Chondrocyte (in vitro differentiated cells): ENCODE measurements around the gene METAP1. TPM values are rescaled to one million over a fixed set of nuclear protein-coding genes. Genes with fewer than 3 reads are reported as not detected.

Experiments used
- DNase-seq: peaks from one replicate; pipeline ENCODE4 v3.0.0; 2021; ENCODE audit warnings: mixed read lengths, low spot score
- H3K27ac Mint-ChIP-seq: one replicate; pipeline ENCODE4 v1.8.0; 2021; ENCODE audit warnings: mild to moderate bottlenecking, moderate library complexity, mixed read lengths; ENCODE audit not compliant: unreplicated experiment
- H3K27me3 Mint-ChIP-seq: 2 replicates; pipeline ENCODE4 v1.8.0; 2021; ENCODE audit warnings: low read depth, mixed read lengths
- H3K36me3 Mint-ChIP-seq: 2 replicates; pipeline ENCODE4 v1.8.0; 2021; ENCODE audit warnings: low read depth, mixed read lengths
- H3K4me1 Mint-ChIP-seq: 2 replicates; pipeline ENCODE4 v1.8.0; 2021; ENCODE audit warnings: low read depth, mild to moderate bottlenecking, mixed read lengths
- H3K4me3 Mint-ChIP-seq: one replicate; pipeline ENCODE4 v1.8.0; 2021; ENCODE audit warnings: mild to moderate bottlenecking, moderate library complexity, mixed read lengths; ENCODE audit not compliant: unreplicated experiment
- H3K9me3 Mint-ChIP-seq: 2 replicates; pipeline ENCODE4 v1.8.0; 2021; ENCODE audit warnings: low read depth, mixed read lengths
- total RNA-seq: library from RNA; stranded (reverse); gene quantifications from 3 replicates; pipeline ENCODE4 v1.2.1, GENCODE V29; 2021
- TF ChIP-seq, protein P1 (sequence below): fragments of 200-600 bp; sonication (generic); IDR thresholded peaks from 2 replicates; pipeline ENCODE4 v1.5.0; 2021; ENCODE audit warnings: antibody characterized with exemption, mild to moderate bottlenecking, moderate library complexity

METAP1 gene
- total RNA-seq, 1 donor from 2014 or later, result 34.0 TPM

DNA sequence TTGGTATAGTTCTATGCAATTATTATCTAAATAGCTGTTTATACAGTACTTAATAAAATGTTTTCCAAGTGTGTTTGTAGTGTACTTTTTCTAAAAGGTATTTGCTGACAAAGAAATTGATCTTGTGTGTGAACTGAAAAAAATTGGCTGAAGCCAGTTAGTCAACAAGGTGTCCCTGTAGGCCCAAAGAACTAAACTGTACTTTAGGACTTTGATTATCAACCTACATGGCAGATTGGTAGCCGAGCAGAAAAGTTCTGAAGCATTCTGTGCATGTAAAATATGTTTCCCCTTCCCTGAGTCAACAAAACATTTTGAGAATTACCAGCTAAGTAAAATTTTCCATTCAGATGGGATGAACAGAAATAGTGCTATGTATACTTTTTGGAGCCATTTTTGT, 72.1 kb downstream of the METAP1 start:
- H3K27me3 Mint-ChIP-seq, result no peaks in the 10 kb centered on the region
- H3K4me1 Mint-ChIP-seq, result peaks cover 11% of the 10 kb centered on the region
- H3K36me3 Mint-ChIP-seq, result peaks cover 26% of the 10 kb centered on the region
- TF ChIP-seq, protein P1, sequence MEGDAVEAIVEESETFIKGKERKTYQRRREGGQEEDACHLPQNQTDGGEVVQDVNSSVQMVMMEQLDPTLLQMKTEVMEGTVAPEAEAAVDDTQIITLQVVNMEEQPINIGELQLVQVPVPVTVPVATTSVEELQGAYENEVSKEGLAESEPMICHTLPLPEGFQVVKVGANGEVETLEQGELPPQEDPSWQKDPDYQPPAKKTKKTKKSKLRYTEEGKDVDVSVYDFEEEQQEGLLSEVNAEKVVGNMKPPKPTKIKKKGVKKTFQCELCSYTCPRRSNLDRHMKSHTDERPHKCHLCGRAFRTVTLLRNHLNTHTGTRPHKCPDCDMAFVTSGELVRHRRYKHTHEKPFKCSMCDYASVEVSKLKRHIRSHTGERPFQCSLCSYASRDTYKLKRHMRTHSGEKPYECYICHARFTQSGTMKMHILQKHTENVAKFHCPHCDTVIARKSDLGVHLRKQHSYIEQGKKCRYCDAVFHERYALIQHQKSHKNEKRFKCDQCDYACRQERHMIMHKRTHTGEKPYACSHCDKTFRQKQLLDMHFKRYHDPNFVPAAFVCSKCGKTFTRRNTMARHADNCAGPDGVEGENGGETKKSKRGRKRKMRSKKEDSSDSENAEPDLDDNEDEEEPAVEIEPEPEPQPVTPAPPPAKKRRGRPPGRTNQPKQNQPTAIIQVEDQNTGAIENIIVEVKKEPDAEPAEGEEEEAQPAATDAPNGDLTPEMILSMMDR, result no peak
- H3K4me3 Mint-ChIP-seq, result no peak overlapping the region
- peak overlapping the region; percentile 6 for H3K27ac Mint-ChIP-seq
- H3K9me3 Mint-ChIP-seq, result peaks cover 6% of the 10 kb centered on the region
- DNase-seq, result no peak

DNA sequence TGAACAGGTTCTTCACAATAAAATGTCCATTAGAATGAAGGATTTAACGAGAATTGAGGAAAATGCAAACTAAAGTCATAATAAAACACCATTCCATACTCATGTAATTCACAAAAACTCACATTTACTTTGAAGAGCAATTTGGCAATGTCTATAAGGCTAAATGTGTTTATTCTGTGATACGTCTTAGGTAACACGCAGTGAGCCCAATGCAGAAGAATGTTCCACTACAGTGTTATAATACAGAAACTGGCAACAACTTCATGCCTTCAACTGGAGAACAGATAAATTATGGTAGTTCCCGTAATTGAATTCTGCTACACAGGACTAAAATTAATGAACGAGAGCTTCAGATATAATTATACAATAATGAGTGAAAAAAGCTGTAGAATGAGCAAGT, 75.6 kb downstream of the METAP1 start:
- Mint-ChIP-seq H3K27me3 (no peaks in the 10 kb centered on the region), H3K9me3 (peaks cover 3% of the 10 kb centered on the region), H3K4me3 (no peak overlapping the region), H3K4me1 (peaks cover 7% of the 10 kb centered on the region), H3K36me3 (peaks cover 41% of the 10 kb centered on the region), H3K27ac (no peak overlapping the region)
- DNase-seq, result no peak
- TF ChIP-seq, protein P1, result no peak

DNA sequence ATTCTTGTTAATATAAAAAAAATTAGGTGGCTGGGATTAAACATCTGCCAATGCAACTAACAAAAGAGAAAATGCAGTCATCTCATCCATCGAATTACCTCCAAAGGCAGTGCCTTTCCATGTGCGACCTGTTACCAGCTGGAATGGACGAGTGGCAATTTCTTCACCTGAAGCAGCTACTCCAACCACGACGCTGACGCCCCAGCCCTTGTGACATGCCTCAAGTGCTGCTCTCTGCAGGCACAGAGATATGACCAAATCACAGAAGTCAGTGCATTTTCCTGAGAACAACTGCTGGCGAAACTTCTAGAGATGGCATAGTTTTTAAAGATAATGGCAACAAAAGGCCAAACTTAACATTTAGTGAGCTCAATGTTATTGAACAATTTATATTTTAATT, 79.3 kb downstream of the METAP1 start:
- Mint-ChIP-seq H3K9me3 (no peaks in the 10 kb centered on the region), H3K36me3 (peaks cover 49% of the 10 kb centered on the region), H3K4me1 (no peaks in the 10 kb centered on the region), H3K4me3 (no peak overlapping the region), H3K27me3 (no peaks in the 10 kb centered on the region), H3K27ac (no peak overlapping the region)
- no peak for DNase-seq
- TF ChIP-seq, protein P1, result no peak

DNA sequence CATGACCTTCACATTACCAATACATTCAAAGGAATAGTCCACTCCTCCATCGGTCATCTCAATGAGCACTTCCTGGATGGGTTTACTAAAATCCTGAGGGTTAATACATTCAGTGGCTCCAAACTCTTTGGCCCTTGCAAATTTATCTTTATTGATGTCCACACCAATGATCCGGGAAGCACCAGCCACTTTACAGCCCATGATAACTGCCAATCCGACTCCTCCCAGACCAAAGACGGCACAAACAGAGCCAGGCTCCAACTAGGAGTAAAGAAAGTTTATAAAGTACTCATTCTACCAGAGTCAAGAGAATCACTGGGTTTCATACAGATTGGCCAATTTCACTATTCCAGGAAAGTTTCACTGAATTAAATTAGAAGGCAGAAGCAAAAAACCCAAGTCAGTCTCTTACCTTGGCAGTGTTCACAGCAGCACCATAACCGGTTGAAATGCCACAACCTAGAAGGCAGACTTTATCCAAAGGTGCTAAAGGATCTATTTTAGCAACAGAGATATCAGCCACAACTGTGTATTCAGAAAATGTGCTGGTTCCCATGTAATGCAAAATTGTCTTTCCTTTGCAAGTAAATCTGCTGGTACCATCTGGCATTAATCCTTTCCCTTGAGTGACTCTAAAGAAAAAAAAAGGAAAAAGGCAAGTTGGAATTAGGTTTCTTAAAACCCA, 80.9 kb downstream of the METAP1 start:
- no peaks in the 10 kb centered on the region for H3K9me3 Mint-ChIP-seq
- no peak overlapping the region for H3K4me3 Mint-ChIP-seq
- DNase-seq, result no peak
- TF ChIP-seq, protein P1, result no peak
- H3K27ac Mint-ChIP-seq, result no peak overlapping the region
- H3K36me3 Mint-ChIP-seq, result peaks cover 55% of the 10 kb centered on the region
- no peaks in the 10 kb centered on the region for H3K4me1 Mint-ChIP-seq
- no peaks in the 10 kb centered on the region for H3K27me3 Mint-ChIP-seq

DNA sequence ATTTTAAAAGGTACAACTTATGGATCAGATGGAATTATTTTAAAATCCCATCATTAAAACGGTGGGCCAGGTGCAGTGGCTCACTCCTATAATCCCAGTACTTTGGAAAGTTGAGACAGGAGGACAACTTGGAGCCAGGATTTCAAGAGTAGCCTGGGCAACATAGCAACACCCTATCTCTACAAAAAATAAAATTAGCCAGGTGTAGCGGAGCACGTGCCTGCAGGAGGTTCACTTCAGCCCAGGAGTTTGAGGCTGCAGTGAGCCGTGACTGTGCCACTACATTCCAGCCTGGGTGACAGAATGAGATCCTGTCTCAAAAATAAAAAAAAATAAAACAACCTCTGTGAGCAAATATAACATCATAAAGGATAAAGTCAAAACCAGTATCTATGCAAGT, 81.7 kb downstream of the METAP1 start:
- no peaks in the 10 kb centered on the region for H3K9me3 Mint-ChIP-seq
- H3K27ac Mint-ChIP-seq, result no peak overlapping the region
- DNase-seq, result no peak
- peaks cover 57% of the 10 kb centered on the region for H3K36me3 Mint-ChIP-seq
- TF ChIP-seq, protein P1, result no peak
- no peaks in the 10 kb centered on the region for H3K27me3 Mint-ChIP-seq
- H3K4me1 Mint-ChIP-seq, result peaks cover 3% of the 10 kb centered on the region
- H3K4me3 Mint-ChIP-seq, result no peak overlapping the region
